GM12875 (cell line): Measurements from ENCODE around the gene CDH13.

Source experiments
- H3K4me3 ChIP-seq: one replicate; pipeline ENCODE4 v1.5.1; 2011; ENCODE audit warnings: low read depth, low read length, control low read depth
- CTCF ChIP-seq: IDR thresholded peaks from 2 replicates; pipeline ENCODE4 v1.5.1; 2011; ENCODE audit warnings: low read depth, mild to moderate bottlenecking, control low read depth, inconsistent platforms, low read length, moderate library complexity, borderline replicate concordance; ENCODE audit not compliant: insufficient read depth

Gene CDH13

GRCh38 chr16:83685615-83686165, 1058.9 kb downstream of the CDH13 start:
- no peak for TF ChIP-seq CTCF
- H3K4me3 ChIP-seq = no peak overlapping the region

DNA sequence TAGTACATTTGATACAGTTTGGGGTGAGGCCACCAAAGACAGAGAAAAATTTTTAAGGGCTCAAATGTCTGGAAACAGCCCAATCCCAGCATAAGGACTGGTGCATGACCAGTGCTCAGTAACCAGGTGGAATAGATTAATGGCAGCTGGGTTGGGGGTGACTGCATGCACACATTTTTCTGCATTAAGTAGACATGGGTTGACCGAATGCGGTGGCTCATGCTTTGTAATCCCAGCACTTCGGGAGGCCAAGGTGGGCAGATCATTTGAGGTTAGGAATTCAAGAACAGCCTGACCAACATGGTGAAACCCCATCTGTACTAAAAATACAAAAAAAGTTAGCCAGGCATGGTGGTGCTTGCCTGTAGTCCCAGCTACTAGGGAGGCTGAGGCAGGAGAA, 1060.0 kb downstream of the CDH13 start:
- TF ChIP-seq CTCF = no peak

GRCh38 chr16:83689385-83689831, 1062.6 kb downstream of the CDH13 start:
- TF ChIP-seq CTCF = no peak
- H3K4me3 ChIP-seq = no peak overlapping the region

More for the DNA sequence above, 1060.0 kb downstream of the CDH13 start:
- H3K4me3 ChIP-seq = no peak overlapping the region

DNA sequence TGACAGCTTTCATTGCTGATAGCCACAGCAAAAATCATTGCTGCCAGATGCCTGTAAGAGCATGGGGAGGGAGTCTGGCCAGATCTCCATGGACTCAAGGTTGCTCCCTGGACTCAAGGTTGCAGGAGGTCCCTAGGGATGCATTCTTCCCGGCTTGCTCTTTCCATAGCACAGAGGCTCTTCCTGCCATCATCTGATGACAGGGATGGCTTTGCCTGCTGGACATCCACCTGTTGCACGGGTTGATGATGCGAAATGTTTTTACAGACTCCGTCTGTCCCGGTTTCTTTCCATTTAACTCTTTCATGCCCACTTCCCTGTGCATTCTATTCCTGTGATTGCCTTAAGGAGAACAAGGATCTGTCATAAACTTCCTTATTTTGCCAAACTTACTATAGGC, 1065.5 kb downstream of the CDH13 start:
- H3K4me3 ChIP-seq = no peak overlapping the region
- no peak for TF ChIP-seq CTCF

- no peak overlapping the region for H3K4me3 ChIP-seq
- no peak for TF ChIP-seq CTCF
Observed at GRCh38 chr16:83698964-83699363, 1072.2 kb downstream of the CDH13 start.

- TF ChIP-seq CTCF = no peak
- H3K4me3 ChIP-seq = no peak overlapping the region
Observed at GRCh38 chr16:83699817-83700216, 1073.0 kb downstream of the CDH13 start.

DNA sequence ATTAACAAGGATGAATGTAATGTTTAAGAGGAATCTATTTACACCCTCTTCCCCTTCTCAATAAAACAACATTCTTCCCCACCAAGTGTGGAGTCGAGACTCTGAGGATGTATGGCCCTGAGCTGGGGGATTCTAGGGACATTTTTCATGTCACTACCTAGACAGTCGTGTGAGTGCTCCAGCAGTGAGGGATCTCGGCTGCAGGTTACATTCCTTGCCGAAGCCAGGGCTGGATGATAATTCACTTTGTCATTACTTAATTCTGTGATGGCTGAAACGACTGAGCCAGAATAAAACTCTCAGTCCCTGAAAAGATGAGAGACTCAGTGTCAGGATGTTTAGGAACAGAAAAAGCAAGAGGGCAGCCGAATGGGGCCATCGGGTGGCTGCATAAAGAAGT, 1074.1 kb downstream of the CDH13 start:
- no peak overlapping the region for H3K4me3 ChIP-seq
- TF ChIP-seq CTCF = no peak
